Osteoblast (primary cell): ENCODE measurements around the gene CHSY1. TPM values are rescaled to one million over a fixed set of nuclear protein-coding genes. Genes with fewer than 3 reads are reported as not detected.

Source experiments
- DNase-seq: peaks from one replicate; pipeline ENCODE4 v3.0.0; 2011; ENCODE audit warnings: low spot score, mixed read lengths; ENCODE audit not compliant: insufficient read length; ENCODE audit errors: missing footprints
- H2AFZ ChIP-seq: 2 replicates; pipeline ENCODE4 v1.6.0; 2011; ENCODE audit warnings: mild to moderate bottlenecking, low read length
- H3K27ac ChIP-seq: 2 replicates; pipeline ENCODE4 v1.5.1; 2011; ENCODE audit warnings: mild to moderate bottlenecking, low read depth, low read length, moderate library complexity
- H3K27me3 ChIP-seq: 2 replicates; pipeline ENCODE4 v1.6.0; 2012; ENCODE audit warnings: mild to moderate bottlenecking, control low read depth, inconsistent platforms, low read length, moderate library complexity; ENCODE audit not compliant: insufficient read depth
- H3K36me3 ChIP-seq: 2 replicates; pipeline ENCODE4 v1.5.1; 2011; ENCODE audit warnings: mild to moderate bottlenecking, low read length, control low read depth, moderate library complexity; ENCODE audit not compliant: insufficient read depth
- H3K4me1 ChIP-seq: 2 replicates; pipeline ENCODE4 v1.5.1; 2011; ENCODE audit warnings: mild to moderate bottlenecking, low read length, control low read depth, moderate library complexity; ENCODE audit not compliant: insufficient read depth
- H3K4me2 ChIP-seq: 2 replicates; pipeline ENCODE4 v1.6.0; 2011; ENCODE audit warnings: mild to moderate bottlenecking, low read length; ENCODE audit not compliant: insufficient read depth
- H3K4me3 ChIP-seq: fragments of 200-600 bp; sonication (generic); 3 replicates; pipeline ENCODE4 v1.5.1; 2012; ENCODE audit warnings: mild to moderate bottlenecking, low read length, inconsistent platforms; ENCODE audit not compliant: insufficient read depth
- H3K79me2 ChIP-seq: 2 replicates; pipeline ENCODE4 v1.6.0; 2012; ENCODE audit warnings: mild to moderate bottlenecking, low read length, control low read depth, inconsistent platforms; ENCODE audit not compliant: insufficient read depth
- H3K9me3 ChIP-seq: 2 replicates; pipeline ENCODE4 v1.5.1; 2011; ENCODE audit warnings: low read depth, low read length, control low read depth
- H4K20me1 ChIP-seq: 2 replicates; pipeline ENCODE4 v1.6.0; 2012; ENCODE audit warnings: mild to moderate bottlenecking, low read length, control low read depth; ENCODE audit not compliant: insufficient read depth
- total RNA-seq: library from RNA; depleted of rRNA; stranded (reverse); fragments of >200 nt; gene quantifications from 2 replicates; pipeline ENCODE4 v1.2.3, GENCODE V29; 2012
- TF ChIP-seq, protein P1 (sequence below): IDR thresholded peaks from 2 replicates; pipeline ENCODE4 v1.5.1; 2011; ENCODE audit warnings: mild to moderate bottlenecking, low read depth, low read length, moderate library complexity; ENCODE audit errors: extremely low read depth

Gene CHSY1
- total RNA-seq, 1 donor, result 39.1 TPM

DNA sequence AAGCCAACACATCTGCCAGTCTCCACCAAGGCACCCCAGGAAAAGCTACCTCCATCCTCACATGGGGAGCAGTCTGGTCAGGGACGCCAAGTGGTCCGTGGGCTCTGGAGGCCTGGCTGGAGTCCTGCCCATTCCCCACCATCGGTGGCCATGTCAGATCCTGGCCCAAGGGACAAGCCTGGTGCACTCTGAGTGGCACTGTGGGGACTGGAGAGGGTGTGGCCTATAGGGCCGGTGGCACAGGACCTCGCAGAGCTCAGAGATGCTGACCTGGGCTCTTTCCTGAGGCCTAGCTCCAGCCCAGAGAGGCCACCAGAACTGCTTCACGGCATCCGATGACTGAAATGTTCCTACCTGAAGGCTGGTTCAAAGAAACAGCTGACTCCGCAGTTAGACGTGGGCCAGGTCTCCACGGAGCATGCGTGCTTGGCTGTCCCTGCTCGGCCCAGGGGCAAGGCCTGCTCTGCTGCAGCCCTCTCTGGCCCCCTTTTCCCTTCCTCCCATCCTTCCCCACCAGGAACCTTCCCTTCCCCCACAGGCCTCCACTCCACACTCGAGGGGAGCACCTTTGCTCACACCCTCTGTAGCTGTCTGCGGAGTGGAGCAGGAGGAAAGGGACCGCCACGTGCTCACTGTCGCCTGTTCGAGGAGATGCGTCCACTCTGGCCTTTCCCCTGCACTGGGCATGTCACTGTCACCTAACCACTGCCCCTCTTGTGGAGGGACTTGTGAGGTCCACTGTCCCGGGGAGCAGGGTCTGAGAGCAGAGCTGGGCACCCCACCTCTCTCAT lies 119.3 kb downstream of the CHSY1 start:
- peak; percentile 43 for DNase-seq
- Histone ChIP-seq H3K4me3 (no peak overlapping the region), H3K4me2 (no peak overlapping the region), H2AFZ (no peak overlapping the region), H3K9me3 (peaks cover 3% of the 10 kb centered on the region), H3K36me3 (no peaks in the 10 kb centered on the region), H3K27me3 (no peaks in the 10 kb centered on the region), H3K4me1 (peaks cover 11% of the 10 kb centered on the region), H3K79me2 (no peaks in the 10 kb centered on the region), H3K27ac (no peak overlapping the region), H4K20me1 (no peaks in the 10 kb centered on the region)
- TF ChIP-seq, protein P1, sequence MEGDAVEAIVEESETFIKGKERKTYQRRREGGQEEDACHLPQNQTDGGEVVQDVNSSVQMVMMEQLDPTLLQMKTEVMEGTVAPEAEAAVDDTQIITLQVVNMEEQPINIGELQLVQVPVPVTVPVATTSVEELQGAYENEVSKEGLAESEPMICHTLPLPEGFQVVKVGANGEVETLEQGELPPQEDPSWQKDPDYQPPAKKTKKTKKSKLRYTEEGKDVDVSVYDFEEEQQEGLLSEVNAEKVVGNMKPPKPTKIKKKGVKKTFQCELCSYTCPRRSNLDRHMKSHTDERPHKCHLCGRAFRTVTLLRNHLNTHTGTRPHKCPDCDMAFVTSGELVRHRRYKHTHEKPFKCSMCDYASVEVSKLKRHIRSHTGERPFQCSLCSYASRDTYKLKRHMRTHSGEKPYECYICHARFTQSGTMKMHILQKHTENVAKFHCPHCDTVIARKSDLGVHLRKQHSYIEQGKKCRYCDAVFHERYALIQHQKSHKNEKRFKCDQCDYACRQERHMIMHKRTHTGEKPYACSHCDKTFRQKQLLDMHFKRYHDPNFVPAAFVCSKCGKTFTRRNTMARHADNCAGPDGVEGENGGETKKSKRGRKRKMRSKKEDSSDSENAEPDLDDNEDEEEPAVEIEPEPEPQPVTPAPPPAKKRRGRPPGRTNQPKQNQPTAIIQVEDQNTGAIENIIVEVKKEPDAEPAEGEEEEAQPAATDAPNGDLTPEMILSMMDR, result no peak

DNA sequence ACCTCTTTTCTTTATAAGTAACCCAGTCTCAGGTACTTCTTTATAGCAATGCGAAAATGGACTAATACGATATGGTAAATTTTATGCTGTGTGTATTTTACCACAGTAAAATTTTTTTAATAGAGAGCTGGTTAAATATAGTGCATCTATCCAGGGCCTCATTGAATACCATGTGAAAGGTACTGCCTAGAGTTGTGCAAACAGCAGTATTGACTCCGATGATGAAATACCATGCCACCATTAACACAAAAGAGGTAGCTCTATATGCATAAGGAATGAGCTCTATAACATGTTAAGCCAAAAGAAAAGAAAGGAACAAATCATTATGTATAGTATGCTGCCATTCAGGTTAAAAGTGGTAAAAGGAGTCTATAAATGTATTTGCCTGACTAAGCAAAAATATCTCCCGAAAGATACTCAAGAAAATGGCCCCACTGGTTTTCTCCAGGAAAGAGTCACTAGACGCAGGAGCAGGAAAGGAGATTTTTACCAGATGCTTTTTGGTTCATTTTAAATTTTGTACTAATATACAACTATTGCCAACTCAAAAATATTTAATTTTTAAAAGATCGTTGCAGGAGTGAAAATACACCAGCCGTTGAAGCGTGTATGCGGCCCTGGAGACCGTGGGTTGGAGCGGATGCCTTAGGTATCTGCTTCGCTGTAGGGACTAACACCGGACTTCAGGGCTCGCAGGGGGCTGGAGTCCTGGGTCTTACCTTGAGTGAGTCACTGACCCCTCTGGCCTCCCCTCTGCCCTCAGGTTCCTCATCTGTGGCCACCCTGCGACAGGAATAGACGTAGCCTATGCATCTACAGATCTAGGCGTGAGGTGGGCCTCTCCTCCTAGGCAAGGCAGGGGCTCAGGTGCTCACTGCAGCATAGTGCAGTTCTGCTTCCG lies 120.1 kb downstream of the CHSY1 start:
- Histone ChIP-seq H3K27me3 (no peaks in the 10 kb centered on the region), H3K4me2 (no peak overlapping the region), H4K20me1 (no peaks in the 10 kb centered on the region), H3K36me3 (no peaks in the 10 kb centered on the region), H3K4me3 (no peak overlapping the region), H2AFZ (no peak overlapping the region), H3K4me1 (peaks cover 19% of the 10 kb centered on the region), H3K9me3 (peaks cover 3% of the 10 kb centered on the region), H3K79me2 (no peaks in the 10 kb centered on the region), H3K27ac (no peak overlapping the region)
- TF ChIP-seq, protein P1, result no peak
- DNase-seq, result peak; percentile 18

DNA sequence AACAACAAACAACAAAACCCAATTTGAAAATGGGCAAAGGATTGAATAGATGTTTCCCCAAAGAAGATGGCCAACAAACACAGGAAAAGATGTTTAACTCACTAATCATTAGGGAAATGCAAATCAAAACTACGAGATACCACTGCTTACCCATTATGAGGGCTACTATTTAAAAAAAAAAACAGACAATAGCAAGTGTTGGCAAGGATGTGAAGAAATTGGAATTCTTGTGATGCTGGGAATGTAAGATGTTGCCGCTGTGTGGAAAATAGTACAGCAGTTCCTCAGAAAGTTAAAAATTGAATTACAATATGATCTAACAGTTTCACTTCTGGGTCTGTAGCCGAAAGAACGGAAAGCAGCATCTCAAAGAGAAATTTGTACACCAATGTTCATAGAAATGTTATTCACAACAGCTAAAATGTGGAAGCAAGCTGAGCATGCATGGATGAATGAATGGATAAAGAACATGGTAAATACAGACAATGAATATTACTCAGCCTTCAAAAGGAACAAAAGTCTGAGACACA lies 121.9 kb downstream of the CHSY1 start:
- peaks cover 35% of the 10 kb centered on the region for H3K4me1 ChIP-seq
- H3K4me3 ChIP-seq, result no peak overlapping the region
- no peak for DNase-seq
- no peaks in the 10 kb centered on the region for H4K20me1 ChIP-seq
- no peak overlapping the region for H2AFZ ChIP-seq
- H3K4me2 ChIP-seq, result no peak overlapping the region
- H3K27me3 ChIP-seq, result no peaks in the 10 kb centered on the region
- no peaks in the 10 kb centered on the region for H3K36me3 ChIP-seq
- no peaks in the 10 kb centered on the region for H3K79me2 ChIP-seq
- peaks cover 3% of the 10 kb centered on the region for H3K9me3 ChIP-seq
- H3K27ac ChIP-seq, result no peak overlapping the region
- TF ChIP-seq, protein P1, result no peak
